ENCODE data around the gene MEIG1.
"Not testable (repeated sequence)": the region's sequence is repeated elsewhere in the genome, so short reads cannot be mapped to it uniquely, and the experiment has no call there.

Gene MEIG1

GRCh38 chr10:14954934-14955333 is 4.3 kb upstream of the MEIG1 start:
- no peak for DNase-seq (ENCODE audit: low spot score)

GRCh38 chr10:14958872-14959220 is 342 bp upstream of the MEIG1 start:
- DNase-seq (ENCODE audit: low spot score), result no peak

GRCh38 chr10:14967897-14968296 is 8.7 kb downstream of the MEIG1 start:
- no peak for DNase-seq (ENCODE audit: low spot score)

- no peak for DNase-seq (ENCODE audit: low spot score)
These were observed 12.8 kb downstream of the MEIG1 start for GRCh38 chr10:14971867-14972448.

- DNase-seq (ENCODE audit: low spot score), result not testable (repeated sequence)
These were observed 15.2 kb downstream of the MEIG1 start for GRCh38 chr10:14974153-14974998.

- no peak for DNase-seq (ENCODE audit: low spot score)
These were observed 16.6 kb downstream of the MEIG1 start for GRCh38 chr10:14975672-14976273.

- no peak for DNase-seq (ENCODE audit: low spot score)
These were observed 23.6 kb downstream of the MEIG1 start for GRCh38 chr10:14982744-14983143.

- DNase-seq (ENCODE audit: low spot score), result not testable (repeated sequence)
These were observed 30.4 kb downstream of the MEIG1 start for GRCh38 chr10:14989552-14989951.

GRCh38 chr10:14991035-14991749 is 32.0 kb downstream of the MEIG1 start:
- DNase-seq (ENCODE audit: low spot score), result not testable (repeated sequence)

- not testable (repeated sequence) for DNase-seq (ENCODE audit: low spot score)
These were observed 33.1 kb downstream of the MEIG1 start for GRCh38 chr10:14992336-14992735.

GRCh38 chr10:14993500-14994455 is 34.6 kb downstream of the MEIG1 start:
- DNase-seq (ENCODE audit: low spot score), result not testable (repeated sequence)

- no peak for DNase-seq (ENCODE audit: low spot score)
These were observed 36.9 kb downstream of the MEIG1 start for GRCh38 chr10:14995964-14996565.

- DNase-seq (ENCODE audit: low spot score), result peak; percentile 46
These were observed 54.3 kb downstream of the MEIG1 start for GRCh38 chr10:15013530-15013929.

GRCh38 chr10:15015451-15015850 is 56.3 kb downstream of the MEIG1 start:
- no peak for DNase-seq (ENCODE audit: low spot score)

GRCh38 chr10:15020966-15021365 is 61.8 kb downstream of the MEIG1 start:
- DNase-seq (ENCODE audit: low spot score), result not testable (repeated sequence)
